Stimulated activated CD4-positive, alpha-beta T cell treated with anti-CD3 and anti-CD28 coated beads, Interleukin-15, amount 100 ng/mL, for 24 hours (primary cell): Measurements from ENCODE around the gene KCNMB2.
"Not testable (repeated sequence)": the region's sequence is repeated elsewhere in the genome, so short reads cannot be mapped to it uniquely, and the experiment has no call there.

ENCODE experiments used
- DNase-seq: peaks from one replicate; pipeline ENCODE4 v3.0.0-alpha.2; 2020

The KCNMB2 gene

GRCh38 chr3:178826435-178827123 lies 290.3 kb downstream of the KCNMB2 start:
- no peak for DNase-seq

DNA sequence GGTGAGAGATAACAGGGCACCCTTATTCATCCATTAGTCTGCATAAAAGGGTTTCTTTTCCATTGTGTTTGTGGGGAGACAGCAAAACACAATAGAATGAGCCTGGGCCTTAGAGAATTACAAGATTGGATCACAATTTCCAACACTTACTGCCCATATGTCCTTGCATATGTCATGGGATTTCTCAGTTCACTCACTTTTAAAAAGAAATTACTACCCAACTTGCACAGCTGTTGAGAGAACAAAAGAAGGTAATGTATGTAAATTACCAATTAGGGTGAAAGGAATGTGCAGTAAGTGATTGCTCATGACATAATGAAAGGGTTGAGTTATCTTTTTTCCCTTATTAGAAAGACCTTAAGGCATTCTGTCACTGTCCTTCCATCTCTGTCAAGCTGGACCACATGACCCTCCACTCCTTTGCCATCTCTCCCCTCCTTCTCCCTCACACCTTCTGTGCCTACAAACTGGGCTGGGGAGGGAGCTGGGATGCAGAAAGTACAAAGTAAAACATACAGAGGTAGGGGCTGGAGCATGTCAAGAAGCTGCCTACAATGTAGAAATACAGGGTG lies 291.1 kb downstream of the KCNMB2 start:
- DNase-seq: no peak

- no peak for DNase-seq
These were observed 297.5 kb downstream of the KCNMB2 start for GRCh38 chr3:178833695-178834094.

GRCh38 chr3:178835033-178835432 lies 298.8 kb downstream of the KCNMB2 start:
- DNase-seq: no peak

- no peak for DNase-seq
These were observed 301.3 kb downstream of the KCNMB2 start for GRCh38 chr3:178837512-178837911.

GRCh38 chr3:178840586-178840985 lies 304.4 kb downstream of the KCNMB2 start:
- DNase-seq: no peak

GRCh38 chr3:178841011-178841410 lies 304.8 kb downstream of the KCNMB2 start:
- no peak for DNase-seq

GRCh38 chr3:178844916-178845315 lies 308.7 kb downstream of the KCNMB2 start:
- no peak for DNase-seq

GRCh38 chr3:178845420-178846118 lies 309.3 kb downstream of the KCNMB2 start:
- no peak for DNase-seq

- DNase-seq: no peak
These were observed 311.0 kb downstream of the KCNMB2 start for GRCh38 chr3:178847190-178847589.

DNA sequence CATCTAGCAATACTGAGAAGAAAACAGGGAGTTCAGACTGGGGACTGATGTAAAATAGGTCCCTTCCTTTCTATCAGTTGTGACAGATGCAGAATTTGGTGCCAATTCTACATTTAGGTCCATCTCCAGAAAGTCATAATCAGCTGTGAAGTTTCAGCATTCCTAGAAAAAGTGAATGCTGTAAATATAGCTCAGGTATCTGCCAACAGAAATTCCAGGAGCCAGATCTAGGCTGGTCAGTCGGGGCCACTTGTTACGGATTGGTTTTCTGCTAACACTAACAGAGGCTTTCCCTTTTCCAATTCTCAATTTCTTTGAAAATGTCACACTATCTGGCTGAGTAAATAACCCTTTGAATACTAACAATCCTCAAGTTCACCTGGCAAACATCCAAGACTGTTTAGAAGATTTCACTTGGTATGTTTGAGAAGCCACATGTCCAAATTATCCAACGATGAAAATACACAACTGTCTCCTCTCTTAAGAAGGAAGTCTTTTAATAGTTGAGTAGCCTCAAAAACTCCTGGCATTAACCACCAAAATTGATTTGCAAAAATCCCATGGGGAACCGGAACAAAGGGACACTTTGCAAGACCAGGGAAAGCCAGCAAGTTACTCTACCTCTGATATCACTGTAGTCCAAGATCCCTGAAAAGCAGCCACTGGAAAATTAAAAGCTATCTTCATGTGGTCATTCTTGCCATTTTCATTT lies 313.1 kb downstream of the KCNMB2 start:
- DNase-seq: no peak

DNA sequence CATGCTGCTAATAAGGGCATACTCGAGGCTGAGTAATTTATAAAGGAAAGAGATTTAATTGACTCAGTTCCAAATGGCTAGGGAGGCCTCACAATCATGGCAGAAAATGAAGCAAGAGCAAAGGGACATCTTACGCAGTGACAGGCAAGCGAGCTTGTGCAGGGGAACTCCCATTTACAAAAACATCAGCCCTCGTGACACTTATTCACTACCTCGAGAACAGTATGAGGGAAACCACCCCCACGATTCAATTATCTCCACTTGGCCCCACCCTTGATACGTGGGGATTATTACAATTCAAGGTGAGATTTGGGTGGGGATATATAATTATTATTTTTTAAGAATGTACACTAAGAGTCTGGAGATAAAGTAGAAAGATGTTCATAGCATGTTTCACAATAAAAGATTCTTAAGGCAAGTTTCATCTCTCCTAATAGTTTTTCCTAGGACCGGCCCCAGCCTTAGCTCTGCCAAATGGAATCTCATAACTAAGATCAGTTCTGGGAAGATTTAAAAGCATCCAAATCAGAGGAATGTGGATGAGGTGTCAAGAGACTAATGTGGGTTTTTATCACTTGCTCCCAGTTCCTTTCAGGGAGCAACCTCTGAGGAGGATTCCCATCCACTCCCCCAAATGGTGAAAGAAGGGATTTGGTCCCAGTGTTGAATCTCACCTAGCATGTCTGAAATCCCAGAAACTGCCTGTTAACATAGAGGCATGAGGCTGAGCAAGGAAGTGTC lies 314.4 kb downstream of the KCNMB2 start:
- DNase-seq: no peak

DNA sequence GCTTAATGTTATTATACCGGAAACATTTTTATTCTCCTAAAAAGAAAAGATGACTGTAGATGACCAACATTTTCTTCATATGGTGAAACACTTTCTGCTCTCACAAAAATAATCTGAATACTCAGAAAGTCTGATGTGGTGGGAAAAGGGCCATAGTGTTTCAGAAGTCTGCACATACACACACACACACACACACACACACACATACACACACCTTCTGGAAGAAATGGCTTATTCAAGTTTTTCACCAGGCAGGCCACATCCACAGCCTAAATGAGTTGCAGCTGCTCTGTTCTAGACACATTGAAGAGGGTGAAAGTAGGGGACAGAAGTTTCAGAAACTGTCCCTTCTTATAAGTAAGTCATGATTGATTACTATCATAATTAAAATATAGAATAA lies 315.3 kb downstream of the KCNMB2 start:
- no peak for DNase-seq

GRCh38 chr3:178856804-178857203 lies 320.6 kb downstream of the KCNMB2 start:
- DNase-seq: no peak

GRCh38 chr3:178859386-178859785 lies 323.1 kb downstream of the KCNMB2 start:
- DNase-seq: no peak

DNA sequence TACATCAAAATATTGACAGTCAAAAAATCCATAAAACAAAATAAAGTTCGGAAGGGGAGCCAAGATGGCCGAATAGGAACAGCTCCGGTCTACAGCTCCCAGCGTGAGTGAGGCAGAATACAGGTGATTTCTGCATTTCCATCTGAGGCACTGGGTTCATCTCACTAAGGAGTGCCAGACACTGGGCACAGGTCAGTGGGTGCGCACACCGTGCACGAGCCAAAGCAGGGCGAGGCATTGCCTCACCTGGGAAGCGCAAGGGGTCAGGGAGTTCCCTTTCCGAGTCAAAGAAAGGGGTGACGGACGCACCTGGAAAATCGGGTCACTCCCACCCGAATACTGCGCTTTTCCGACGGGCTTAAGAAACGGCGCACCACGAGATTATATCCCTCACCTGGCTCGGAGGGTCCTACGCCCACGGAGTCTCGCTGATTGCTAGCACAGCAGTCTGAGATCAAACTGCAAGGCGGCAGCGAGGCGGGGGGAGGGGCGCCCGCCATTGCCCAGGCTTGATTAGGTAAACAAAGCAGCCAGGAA lies 323.7 kb downstream of the KCNMB2 start:
- DNase-seq: not testable (repeated sequence)

GRCh38 chr3:178868681-178869080 lies 332.4 kb downstream of the KCNMB2 start:
- DNase-seq: no peak

- DNase-seq: no peak
These were observed 333.8 kb downstream of the KCNMB2 start for GRCh38 chr3:178870085-178870484.

GRCh38 chr3:178875157-178875556 lies 338.9 kb downstream of the KCNMB2 start:
- DNase-seq: no peak

GRCh38 chr3:178875836-178876235 lies 339.6 kb downstream of the KCNMB2 start:
- DNase-seq: no peak

DNA sequence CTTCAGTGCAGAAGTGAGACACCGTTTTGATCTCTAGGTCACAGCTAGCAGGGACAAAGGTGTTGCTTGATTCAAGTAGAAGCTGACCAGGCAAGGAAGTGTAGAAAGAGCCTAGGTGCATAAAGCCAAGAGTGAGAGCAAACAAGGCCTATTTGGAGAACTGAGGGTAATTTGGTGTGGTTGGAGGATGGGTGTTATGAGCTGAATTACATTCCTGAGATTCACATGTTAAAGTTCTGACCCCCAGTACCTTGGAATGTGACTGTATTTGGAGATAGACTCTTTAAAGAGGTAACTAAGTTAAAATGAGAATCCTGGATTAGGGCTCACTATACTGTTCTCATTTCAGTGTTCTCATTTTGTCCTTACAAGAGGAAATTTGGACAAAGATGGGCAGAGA lies 344.0 kb downstream of the KCNMB2 start:
- DNase-seq: no peak
